Osteoblast (primary cell): ENCODE results near the gene ASPG. TPM values are rescaled to one million over a fixed set of nuclear protein-coding genes. Genes with fewer than 3 reads are reported as not detected.

Experiments
- DNase-seq: peaks from one replicate; pipeline ENCODE4 v3.0.0; 2011; ENCODE audit warnings: low spot score, mixed read lengths; ENCODE audit not compliant: insufficient read length; ENCODE audit errors: missing footprints
- H2AFZ ChIP-seq: 2 replicates; pipeline ENCODE4 v1.6.0; 2011; ENCODE audit warnings: mild to moderate bottlenecking, low read length
- H3K27ac ChIP-seq: 2 replicates; pipeline ENCODE4 v1.5.1; 2011; ENCODE audit warnings: mild to moderate bottlenecking, low read depth, low read length, moderate library complexity
- H3K27me3 ChIP-seq: 2 replicates; pipeline ENCODE4 v1.6.0; 2012; ENCODE audit warnings: mild to moderate bottlenecking, control low read depth, inconsistent platforms, low read length, moderate library complexity; ENCODE audit not compliant: insufficient read depth
- H3K36me3 ChIP-seq: 2 replicates; pipeline ENCODE4 v1.5.1; 2011; ENCODE audit warnings: mild to moderate bottlenecking, low read length, control low read depth, moderate library complexity; ENCODE audit not compliant: insufficient read depth
- H3K4me1 ChIP-seq: 2 replicates; pipeline ENCODE4 v1.5.1; 2011; ENCODE audit warnings: mild to moderate bottlenecking, low read length, control low read depth, moderate library complexity; ENCODE audit not compliant: insufficient read depth
- H3K4me2 ChIP-seq: 2 replicates; pipeline ENCODE4 v1.6.0; 2011; ENCODE audit warnings: mild to moderate bottlenecking, low read length; ENCODE audit not compliant: insufficient read depth
- H3K4me3 ChIP-seq: fragments of 200-600 bp; sonication (generic); 3 replicates; pipeline ENCODE4 v1.5.1; 2012; ENCODE audit warnings: mild to moderate bottlenecking, low read length, inconsistent platforms; ENCODE audit not compliant: insufficient read depth
- H3K79me2 ChIP-seq: 2 replicates; pipeline ENCODE4 v1.6.0; 2012; ENCODE audit warnings: mild to moderate bottlenecking, low read length, control low read depth, inconsistent platforms; ENCODE audit not compliant: insufficient read depth
- H3K9me3 ChIP-seq: 2 replicates; pipeline ENCODE4 v1.5.1; 2011; ENCODE audit warnings: low read depth, low read length, control low read depth
- H4K20me1 ChIP-seq: 2 replicates; pipeline ENCODE4 v1.6.0; 2012; ENCODE audit warnings: mild to moderate bottlenecking, low read length, control low read depth; ENCODE audit not compliant: insufficient read depth
- total RNA-seq: library from RNA; depleted of rRNA; stranded (reverse); fragments of >200 nt; gene quantifications from 2 replicates; pipeline ENCODE4 v1.2.3, GENCODE V29; 2012
- TF ChIP-seq, protein P1 (sequence below): IDR thresholded peaks from 2 replicates; pipeline ENCODE4 v1.5.1; 2011; ENCODE audit warnings: mild to moderate bottlenecking, low read depth, low read length, moderate library complexity; ENCODE audit errors: extremely low read depth

ASPG gene
- total RNA-seq, 1 donor, result not detected

DNA sequence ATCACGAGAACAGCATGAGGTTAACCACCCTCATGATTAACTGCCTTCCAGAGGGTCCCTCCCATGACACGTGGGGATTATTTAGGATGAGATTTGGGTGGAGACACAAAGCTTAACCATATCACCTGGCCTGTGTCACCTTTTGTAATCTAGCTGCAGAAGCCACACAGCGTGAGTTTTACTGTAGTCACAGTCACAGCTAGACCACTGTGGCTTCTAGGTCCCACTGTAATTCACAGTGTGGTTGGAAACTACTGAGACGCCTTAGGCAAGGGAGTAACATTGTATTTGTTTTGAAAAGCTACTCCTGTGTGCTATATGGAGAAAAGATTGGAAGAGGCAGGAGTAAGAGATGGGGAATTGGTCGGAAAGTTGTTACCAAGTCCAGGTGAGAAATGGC, 46.3 kb upstream of the ASPG start:
- Histone ChIP-seq H3K4me1 (no peaks in the 10 kb centered on the region), H3K36me3 (no peaks in the 10 kb centered on the region), H3K27ac (no peak overlapping the region), H3K79me2 (no peaks in the 10 kb centered on the region), H2AFZ (no peak overlapping the region), H3K27me3 (no peaks in the 10 kb centered on the region), H3K4me2 (no peak overlapping the region), H3K4me3 (no peak overlapping the region), H4K20me1 (no peaks in the 10 kb centered on the region), H3K9me3 (no peaks in the 10 kb centered on the region)
- TF ChIP-seq, protein P1, sequence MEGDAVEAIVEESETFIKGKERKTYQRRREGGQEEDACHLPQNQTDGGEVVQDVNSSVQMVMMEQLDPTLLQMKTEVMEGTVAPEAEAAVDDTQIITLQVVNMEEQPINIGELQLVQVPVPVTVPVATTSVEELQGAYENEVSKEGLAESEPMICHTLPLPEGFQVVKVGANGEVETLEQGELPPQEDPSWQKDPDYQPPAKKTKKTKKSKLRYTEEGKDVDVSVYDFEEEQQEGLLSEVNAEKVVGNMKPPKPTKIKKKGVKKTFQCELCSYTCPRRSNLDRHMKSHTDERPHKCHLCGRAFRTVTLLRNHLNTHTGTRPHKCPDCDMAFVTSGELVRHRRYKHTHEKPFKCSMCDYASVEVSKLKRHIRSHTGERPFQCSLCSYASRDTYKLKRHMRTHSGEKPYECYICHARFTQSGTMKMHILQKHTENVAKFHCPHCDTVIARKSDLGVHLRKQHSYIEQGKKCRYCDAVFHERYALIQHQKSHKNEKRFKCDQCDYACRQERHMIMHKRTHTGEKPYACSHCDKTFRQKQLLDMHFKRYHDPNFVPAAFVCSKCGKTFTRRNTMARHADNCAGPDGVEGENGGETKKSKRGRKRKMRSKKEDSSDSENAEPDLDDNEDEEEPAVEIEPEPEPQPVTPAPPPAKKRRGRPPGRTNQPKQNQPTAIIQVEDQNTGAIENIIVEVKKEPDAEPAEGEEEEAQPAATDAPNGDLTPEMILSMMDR, result no peak
- DNase-seq, result no peak

DNA sequence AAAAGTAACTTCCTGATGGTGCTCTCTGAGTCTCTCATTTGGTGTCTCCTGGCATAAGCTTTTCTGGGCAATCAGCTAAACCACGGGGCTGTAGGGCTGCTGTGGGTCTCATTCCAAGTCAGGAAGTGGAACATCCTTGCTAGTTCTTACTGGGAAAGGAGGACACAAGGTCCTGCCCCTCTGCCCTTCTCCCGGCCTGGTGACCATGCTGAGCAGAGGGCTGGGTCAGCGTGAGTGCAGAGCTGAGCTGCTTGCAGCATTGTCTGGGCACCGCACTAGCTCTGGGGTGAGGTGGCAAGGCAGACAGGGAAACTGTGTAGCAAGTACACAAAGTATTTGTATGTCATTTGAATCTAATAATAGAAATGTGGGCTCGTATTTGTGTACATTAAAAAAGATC, 45.0 kb upstream of the ASPG start:
- no peak overlapping the region for H3K27ac ChIP-seq
- no peak for DNase-seq
- H3K36me3 ChIP-seq, result no peaks in the 10 kb centered on the region
- TF ChIP-seq, protein P1, result no peak
- no peak overlapping the region for H2AFZ ChIP-seq
- no peaks in the 10 kb centered on the region for H3K27me3 ChIP-seq
- no peaks in the 10 kb centered on the region for H3K4me1 ChIP-seq
- no peaks in the 10 kb centered on the region for H3K79me2 ChIP-seq
- no peaks in the 10 kb centered on the region for H3K9me3 ChIP-seq
- H4K20me1 ChIP-seq, result no peaks in the 10 kb centered on the region
- H3K4me2 ChIP-seq, result no peak overlapping the region
- H3K4me3 ChIP-seq, result no peak overlapping the region

DNA sequence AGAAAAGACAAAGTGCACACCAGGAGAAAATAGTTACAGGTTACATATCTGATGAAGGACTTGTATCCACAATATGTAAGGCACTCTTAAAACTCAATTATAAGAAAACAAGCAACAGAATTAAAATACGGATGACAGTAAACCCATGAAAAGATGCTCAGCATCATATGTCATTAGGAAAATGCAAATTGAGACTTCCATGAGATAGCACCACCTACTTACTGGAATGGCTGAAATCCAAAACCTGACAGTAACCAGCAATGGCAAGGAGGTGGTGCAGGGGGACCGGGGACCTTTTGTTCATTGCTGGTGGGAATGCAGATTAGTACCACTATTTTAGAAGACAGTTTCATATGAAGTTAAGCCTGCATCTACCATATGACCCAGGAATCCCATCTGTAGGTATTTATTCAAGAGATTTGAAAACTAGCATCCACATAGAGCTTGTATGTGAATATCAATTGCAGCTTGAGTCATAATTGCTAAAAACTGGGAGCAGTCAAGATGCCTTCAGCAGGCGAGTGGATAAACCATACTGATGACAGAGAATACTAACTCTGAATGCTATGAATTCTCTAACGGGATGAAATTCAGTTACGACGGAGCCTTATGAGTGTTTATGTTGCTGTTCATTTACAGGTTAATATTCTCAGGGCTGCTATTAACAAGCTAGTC, 43.9 kb upstream of the ASPG start:
- Histone ChIP-seq H3K4me3 (no peak overlapping the region), H3K4me1 (no peaks in the 10 kb centered on the region), H3K27ac (no peak overlapping the region), H3K9me3 (no peaks in the 10 kb centered on the region), H3K36me3 (no peaks in the 10 kb centered on the region), H2AFZ (no peak overlapping the region), H4K20me1 (no peaks in the 10 kb centered on the region), H3K79me2 (no peaks in the 10 kb centered on the region), H3K27me3 (no peaks in the 10 kb centered on the region), H3K4me2 (no peak overlapping the region)
- no peak for DNase-seq
- TF ChIP-seq, protein P1, result no peak

DNA sequence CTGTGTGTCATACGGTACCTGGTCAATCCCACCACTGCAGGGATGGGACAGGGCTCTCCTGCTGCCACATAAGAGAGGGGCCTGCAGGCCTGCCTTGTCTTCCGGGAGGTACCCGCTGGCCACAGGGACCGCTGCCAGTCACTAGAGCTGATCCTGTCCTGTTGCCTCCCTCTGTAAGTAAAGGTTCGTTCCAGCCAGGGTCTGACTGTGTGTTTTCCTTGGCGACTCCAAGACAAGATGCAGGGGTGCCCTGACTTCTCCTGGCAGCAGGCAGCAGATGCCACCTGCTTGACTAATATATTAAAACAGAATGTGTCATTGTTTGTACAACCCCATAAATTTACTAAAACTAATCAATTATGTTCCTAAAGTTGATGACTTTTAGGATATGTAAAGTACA, 41.5 kb upstream of the ASPG start:
- no peaks in the 10 kb centered on the region for H3K36me3 ChIP-seq
- no peak for DNase-seq
- H3K4me1 ChIP-seq, result no peaks in the 10 kb centered on the region
- H3K9me3 ChIP-seq, result no peaks in the 10 kb centered on the region
- H3K27me3 ChIP-seq, result no peaks in the 10 kb centered on the region
- H3K4me2 ChIP-seq, result no peak overlapping the region
- no peak overlapping the region for H3K4me3 ChIP-seq
- H2AFZ ChIP-seq, result no peak overlapping the region
- H4K20me1 ChIP-seq, result no peaks in the 10 kb centered on the region
- TF ChIP-seq, protein P1, result no peak
- no peak overlapping the region for H3K27ac ChIP-seq
- H3K79me2 ChIP-seq, result no peaks in the 10 kb centered on the region
